HepG2 (cell line): Measurements from ENCODE around the gene GRIN3B. TPM values are rescaled to one million over a fixed set of nuclear protein-coding genes. Genes with fewer than 3 reads are reported as not detected.

Experiments
- BCLAF1 ChIP-seq: fragments of 450-650 bp; IDR thresholded peaks from 2 replicates; pipeline ENCODE4 v1.6.1; 2017; ENCODE audit warnings: mild to moderate bottlenecking
- CHD4 ChIP-seq: fragments of 200-600 bp; sonication (generic); IDR thresholded peaks from 2 replicates; pipeline ENCODE4 v1.7.0; 2017; ENCODE audit warnings: mild to moderate bottlenecking, low read length, borderline replicate concordance
- FOSL2 ChIP-seq: sonication (generic); formaldehyde crosslinking; IDR thresholded peaks from 2 replicates; pipeline ENCODE4 v1.4.0; 2020; ENCODE audit warnings: missing genetic modification reagents
- HNF4G ChIP-seq, 2 experiments: sonication (generic) in 1 of 2; formaldehyde crosslinking in 1 of 2; IDR thresholded peaks; 2 replicates each; pipeline versions ENCODE4 v1.4.0 to v1.6.1; 2011 to 2020; ENCODE audit warnings: borderline replicate concordance in 2 of 2, low read depth in 2 of 2, mild to moderate bottlenecking in 2 of 2, low read length in 1 of 2, missing genetic modification reagents in 1 of 2, moderate library complexity in 1 of 2
- KDM1A ChIP-seq: IDR thresholded peaks from 2 replicates; pipeline ENCODE4 v1.6.1; 2016; ENCODE audit warnings: missing compliant biosample characterization
- MNT ChIP-seq: fragments of 450-650 bp; IDR thresholded peaks from 2 replicates; pipeline ENCODE4 v1.6.1; 2016
- MTA1 ChIP-seq: sonication (generic); formaldehyde crosslinking; IDR thresholded peaks from 2 replicates; pipeline ENCODE4 v1.4.0; 2020; ENCODE audit warnings: missing genetic modification reagents, mild to moderate bottlenecking, borderline replicate concordance
- MYPOP ChIP-seq: sonication (generic); formaldehyde crosslinking; IDR thresholded peaks from 2 replicates; pipeline ENCODE4 v1.8.1; 2023; ENCODE audit warnings: mild to moderate bottlenecking, moderate library complexity, missing genetic modification reagents
- PRDM4 ChIP-seq: sonication (generic); formaldehyde crosslinking; IDR thresholded peaks from 2 replicates; pipeline ENCODE4 v1.9.0; 2021; ENCODE audit warnings: missing genetic modification reagents, borderline replicate concordance
- PRPF4 ChIP-seq: fragments of 200-400 bp; formaldehyde crosslinking; IDR thresholded peaks from 2 replicates; pipeline ENCODE4 v1.6.1; 2016; ENCODE audit warnings: low read length, low read depth; ENCODE audit not compliant: poor library complexity, severe bottlenecking
- USF2 ChIP-seq, 2 experiments: sonication (generic) in 1 of 2; formaldehyde crosslinking in 1 of 2; IDR thresholded peaks; 2 replicates each; pipeline versions ENCODE4 v1.5.1 to v1.6.1; 2011 to 2020; ENCODE audit warnings: borderline replicate concordance in 1 of 2, low read depth in 1 of 2, low read length in 1 of 2, mild to moderate bottlenecking in 1 of 2, missing genetic modification reagents in 1 of 2, moderate library complexity in 1 of 2
- ZFY ChIP-seq: sonication (generic); formaldehyde crosslinking; IDR thresholded peaks from 2 replicates; pipeline ENCODE4 v1.4.0; 2020; ENCODE audit warnings: missing genetic modification reagents
- ZNF138 ChIP-seq: sonication (generic); formaldehyde crosslinking; IDR thresholded peaks from 2 replicates; pipeline ENCODE4 v1.5.0; 2020; ENCODE audit warnings: mild to moderate bottlenecking, low read depth, missing genetic modification reagents
- ZNF326 ChIP-seq: sonication (generic); formaldehyde crosslinking; IDR thresholded peaks from 2 replicates; pipeline ENCODE4 v1.4.0; 2020; ENCODE audit warnings: missing genetic modification reagents, borderline replicate concordance
- ZNF34 ChIP-seq: sonication (generic); formaldehyde crosslinking; IDR thresholded peaks from 2 replicates; pipeline ENCODE4 v1.4.0; 2020; ENCODE audit warnings: mild to moderate bottlenecking, missing genetic modification reagents, borderline replicate concordance
- ZNF530 ChIP-seq: sonication (generic); formaldehyde crosslinking; IDR thresholded peaks from 2 replicates; pipeline ENCODE4 v1.5.0; 2020; ENCODE audit warnings: low read depth, mild to moderate bottlenecking, missing genetic modification reagents
- ZNF773 ChIP-seq: sonication (generic); formaldehyde crosslinking; IDR thresholded peaks from 2 replicates; pipeline ENCODE4 v1.4.0; 2020; ENCODE audit warnings: missing genetic modification reagents, borderline replicate concordance
- polyA plus RNA-seq, 8 experiments: library from polyadenylated mRNA; depleted of rRNA in 3 of 8; stranded (reverse) in 7 of 8; unstranded in 1 of 8; fragments of >200 nt; fragmentation: Illumina TruSeq in 4 of 8; extraction: Trizol in 4 of 8; gene quantifications; 2 replicates each; pipeline versions ENCODE4 v1.2.1 to v1.2.3, GENCODE V29; 2011 to 2016; ENCODE audit warnings: low read depth in 4 of 8, missing spikeins in 1 of 8, mixed read lengths in 1 of 8; ENCODE audit not compliant: insufficient read depth in 1 of 8
- total RNA-seq, 5 experiments: library from RNA; depleted of rRNA; stranded (reverse); fragments of >200 nt; fragmentation: Illumina TruSeq; extraction: Trizol; gene quantifications; 2 replicates each; pipeline ENCODE4 v1.2.3, GENCODE V29; 2016; ENCODE audit warnings: low read depth in 1 of 5

Gene GRIN3B
- total and polyA plus RNA-seq, 2 of the 13 experiments (the other 11 are each of a cell fraction or from before 2014, with no cell fraction given), result 0.07 to 0.20 TPM

- TF ChIP-seq ZNF530 (no peak), FOSL2 (CRISPR knock-in tag) (no peak), ZNF138 (CRISPR knock-in tag) (no peak), USF2 (IDR thresholded peaks at IDR 0.05; ENCODE audit: low read depth, low read length) (peak; percentile 41; the same call in 1 of the 2 replicates), USF2 (CRISPR knock-in tag; IDR thresholded peaks at IDR 0.05; ENCODE audit: borderline replicate concordance) (peak; percentile 84; the same call in 1 of the 2 replicates), PRPF4 (no peak), ZNF34 (CRISPR knock-in tag) (no peak), CHD4 (no peak), ZNF326 (CRISPR knock-in tag) (no peak), BCLAF1 (no peak), ZNF773 (CRISPR knock-in tag) (no peak), ZFY (CRISPR knock-in tag) (no peak), PRDM4 (CRISPR knock-in tag) (no peak), HNF4G (IDR thresholded peaks at IDR 0.05; ENCODE audit: borderline replicate concordance, low read depth, low read length) (peak; percentile 66; the same call in 1 of the 2 replicates), HNF4G (CRISPR knock-in tag; IDR thresholded peaks at IDR 0.05; ENCODE audit: borderline replicate concordance, low read depth) (peak; percentile 77; the same call in 1 of the 2 replicates), MNT (no peak), MYPOP (CRISPR knock-in tag) (no peak; the same call in 1 of the 2 replicates), KDM1A (CRISPR knock-in tag) (no peak), MTA1 (CRISPR knock-in tag) (peak; percentile 87; the same call in 1 of the 2 replicates)
Measured at GRCh38 chr19:1046117-1046626, 46.0 kb downstream of the GRIN3B start (continued).
